ENCODE data around the gene ARHGAP12.

ARHGAP12 gene

DNA sequence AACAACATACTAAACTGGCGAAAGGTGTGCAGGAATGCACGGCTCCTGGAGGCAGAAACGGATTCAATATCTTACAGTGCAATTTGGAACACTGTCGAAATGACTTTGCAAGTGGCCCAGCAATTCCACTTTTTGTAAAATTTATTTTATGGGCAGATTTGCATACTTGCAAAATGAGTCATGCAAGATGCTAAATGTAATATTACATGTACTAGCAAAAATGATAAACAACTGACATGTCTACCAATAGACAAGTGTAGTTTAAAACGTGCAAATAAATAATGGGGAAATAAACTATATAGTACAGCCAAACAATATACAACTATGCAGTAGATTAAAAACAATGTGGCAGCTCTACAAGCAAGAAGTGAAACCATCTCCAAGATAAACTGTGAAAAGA lies 97.7 kb downstream of the ARHGAP12 start:
- Histone ChIP-seq H2AFZ (ENCODE audit: low read depth, low read length, severe bottlenecking) (no peak overlapping the region), H3K4me3 (ENCODE audit: insufficient read depth, low read length, poor library complexity, severe bottlenecking) (no peak overlapping the region), H3K4me2 (ENCODE audit: low read depth, low read length, poor library complexity, severe bottlenecking) (no peak overlapping the region), H4K20me1 (ENCODE audit: low read depth, low read length) (no peaks in the 10 kb centered on the region), H3K36me3 (ENCODE audit: low read length) (no peaks in the 10 kb centered on the region), H3K9me3 (ENCODE audit: insufficient read depth, low read length) (no peaks in the 10 kb centered on the region), H3K9me2 (replicated peaks; ENCODE audit: insufficient read depth, low read length) (no peaks in the 10 kb centered on the region), H3K79me2 (ENCODE audit: insufficient read depth, low read length) (no peaks in the 10 kb centered on the region), H3K27me3 (ENCODE audit: low read length) (no peaks in the 10 kb centered on the region), H3K9ac (ENCODE audit: low read length) (no peak overlapping the region), H3K27ac (ENCODE audit: low read depth, low read length) (no peak overlapping the region), H3F3A (ENCODE audit: insufficient read depth) (no peaks in the 10 kb centered on the region)
- no peak for TF ChIP-seq EZH2phosphoT487 (conservative IDR thresholded peaks at IDR 0.05; ENCODE audit: low read length)
- TF ChIP-seq, protein P1, sequence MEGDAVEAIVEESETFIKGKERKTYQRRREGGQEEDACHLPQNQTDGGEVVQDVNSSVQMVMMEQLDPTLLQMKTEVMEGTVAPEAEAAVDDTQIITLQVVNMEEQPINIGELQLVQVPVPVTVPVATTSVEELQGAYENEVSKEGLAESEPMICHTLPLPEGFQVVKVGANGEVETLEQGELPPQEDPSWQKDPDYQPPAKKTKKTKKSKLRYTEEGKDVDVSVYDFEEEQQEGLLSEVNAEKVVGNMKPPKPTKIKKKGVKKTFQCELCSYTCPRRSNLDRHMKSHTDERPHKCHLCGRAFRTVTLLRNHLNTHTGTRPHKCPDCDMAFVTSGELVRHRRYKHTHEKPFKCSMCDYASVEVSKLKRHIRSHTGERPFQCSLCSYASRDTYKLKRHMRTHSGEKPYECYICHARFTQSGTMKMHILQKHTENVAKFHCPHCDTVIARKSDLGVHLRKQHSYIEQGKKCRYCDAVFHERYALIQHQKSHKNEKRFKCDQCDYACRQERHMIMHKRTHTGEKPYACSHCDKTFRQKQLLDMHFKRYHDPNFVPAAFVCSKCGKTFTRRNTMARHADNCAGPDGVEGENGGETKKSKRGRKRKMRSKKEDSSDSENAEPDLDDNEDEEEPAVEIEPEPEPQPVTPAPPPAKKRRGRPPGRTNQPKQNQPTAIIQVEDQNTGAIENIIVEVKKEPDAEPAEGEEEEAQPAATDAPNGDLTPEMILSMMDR (IDR thresholded peaks at IDR 0.05; ENCODE audit: insufficient read depth, low read length, poor library complexity, severe bottlenecking) = no peak

DNA sequence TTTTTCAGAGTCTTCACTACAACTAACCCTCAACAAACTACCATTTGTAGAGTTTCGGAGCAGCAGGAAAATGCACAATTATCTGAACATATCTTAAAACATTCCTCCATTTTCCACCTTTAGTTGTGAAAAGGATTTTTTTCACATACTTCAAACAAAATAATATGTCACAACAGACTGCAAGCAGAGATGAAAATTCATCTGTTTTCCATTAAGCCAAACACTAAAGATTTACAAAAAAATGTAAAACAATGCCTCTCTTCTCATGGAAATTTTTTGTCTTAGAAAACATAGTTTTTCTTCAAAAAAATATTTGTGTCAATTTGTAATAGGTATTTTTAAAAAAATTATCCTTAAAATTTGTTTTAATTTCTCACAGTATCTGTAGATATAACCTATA lies 98.9 kb downstream of the ARHGAP12 start:
- no peak overlapping the region for H3K4me2 ChIP-seq (ENCODE audit: low read depth, low read length, poor library complexity, severe bottlenecking)
- no peak overlapping the region for H3K27ac ChIP-seq (ENCODE audit: low read depth, low read length)
- TF ChIP-seq, protein P1 (IDR thresholded peaks at IDR 0.05; ENCODE audit: insufficient read depth, low read length, poor library complexity, severe bottlenecking) = no peak
- no peak for TF ChIP-seq EZH2phosphoT487 (conservative IDR thresholded peaks at IDR 0.05; ENCODE audit: low read length)
- H2AFZ ChIP-seq (ENCODE audit: low read depth, low read length, severe bottlenecking) = no peak overlapping the region
- no peaks in the 10 kb centered on the region for H3F3A ChIP-seq (ENCODE audit: insufficient read depth)
- H3K9ac ChIP-seq (ENCODE audit: low read length) = no peak overlapping the region
- no peaks in the 10 kb centered on the region for H3K9me3 ChIP-seq (ENCODE audit: insufficient read depth, low read length)
- no peaks in the 10 kb centered on the region for H3K79me2 ChIP-seq (ENCODE audit: insufficient read depth, low read length)
- H4K20me1 ChIP-seq (ENCODE audit: low read depth, low read length) = no peaks in the 10 kb centered on the region
- H3K9me2 ChIP-seq (replicated peaks; ENCODE audit: insufficient read depth, low read length) = no peaks in the 10 kb centered on the region
- H3K4me3 ChIP-seq (ENCODE audit: insufficient read depth, low read length, poor library complexity, severe bottlenecking) = no peak overlapping the region
- H3K27me3 ChIP-seq (ENCODE audit: low read length) = no peaks in the 10 kb centered on the region
- H3K36me3 ChIP-seq (ENCODE audit: low read length) = no peaks in the 10 kb centered on the region

DNA sequence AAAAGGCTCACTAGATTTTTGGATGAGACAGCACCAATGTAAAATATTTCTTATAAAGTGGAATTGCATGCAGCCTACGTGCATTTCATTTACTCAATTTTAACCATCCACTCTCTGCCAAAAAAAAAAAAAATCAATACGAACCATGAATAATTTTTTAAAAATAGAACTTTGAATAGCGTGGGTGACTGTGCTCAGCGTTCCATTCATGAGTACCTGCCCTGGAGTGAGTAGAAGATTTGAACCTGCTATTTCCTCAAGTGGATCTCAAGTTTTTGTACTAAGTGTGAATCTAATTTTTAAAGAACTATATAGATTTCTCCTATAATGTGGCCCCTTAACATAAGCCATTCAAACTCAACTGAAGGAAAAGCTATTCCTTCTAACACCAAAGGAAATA lies 105.3 kb downstream of the ARHGAP12 start:
- Histone ChIP-seq H2AFZ (ENCODE audit: low read depth, low read length, severe bottlenecking) (no peak overlapping the region), H3K36me3 (ENCODE audit: low read length) (no peaks in the 10 kb centered on the region), H3K9me3 (ENCODE audit: insufficient read depth, low read length) (no peaks in the 10 kb centered on the region), H3K9me2 (replicated peaks; ENCODE audit: insufficient read depth, low read length) (no peaks in the 10 kb centered on the region), H4K20me1 (ENCODE audit: low read depth, low read length) (no peaks in the 10 kb centered on the region; the same call in 1 of the 2 replicates), H3K79me2 (ENCODE audit: insufficient read depth, low read length) (no peaks in the 10 kb centered on the region), H3K9ac (ENCODE audit: low read length) (no peak overlapping the region), H3K4me2 (ENCODE audit: low read depth, low read length, poor library complexity, severe bottlenecking) (no peak overlapping the region), H3K27ac (ENCODE audit: low read depth, low read length) (no peak overlapping the region), H3K4me3 (ENCODE audit: insufficient read depth, low read length, poor library complexity, severe bottlenecking) (no peak overlapping the region), H3K27me3 (ENCODE audit: low read length) (no peaks in the 10 kb centered on the region), H3F3A (ENCODE audit: insufficient read depth) (no peaks in the 10 kb centered on the region)
- TF ChIP-seq, protein P1 (IDR thresholded peaks at IDR 0.05; ENCODE audit: insufficient read depth, low read length, poor library complexity, severe bottlenecking) = no peak
- TF ChIP-seq EZH2phosphoT487 (conservative IDR thresholded peaks at IDR 0.05; ENCODE audit: low read length) = no peak

All from SU-DHL-6 (cell line).